Measurements from ENCODE around the gene MTUS2. TPM values are rescaled to one million over a fixed set of nuclear protein-coding genes. Genes with fewer than 3 reads are reported as not detected.

Gene MTUS2
- total and polyA plus RNA-seq, 2 donors (not counting 3 experiments of a cell fraction or from before 2014, with no cell fraction given), result not detected

GRCh38 chr13:29479716-29480492 is 659.8 kb downstream of the MTUS2 start:
- ChIA-PET CTCF (interaction anchor here (1.4 to 2.7 kb wide), 3 partner anchors 8 to 28 kb away, joined by 3 to 8 read pairs (median 4); no protein-coding TSS in a partner anchor), POLR2A (no interaction called here)
- H2AFZ ChIP-seq (ENCODE audit: low read depth, low read length), result no peak overlapping the region
- H3K27ac ChIP-seq (ENCODE audit: insufficient read depth, low read depth, low read length), result no peak overlapping the region
- H3K27me3 ChIP-seq (ENCODE audit: control insufficient read depth in 2 of 2, insufficient read depth in 2 of 2, low read length in 2 of 2), result peaks cover 7 to 9% of the 10 kb centered on the region in 2 experiments
- no peak for DNase-seq (ENCODE audit: low read depth, low spot score)
- no peaks in the 10 kb centered on the region for H3K9me3 ChIP-seq (replicated peaks; ENCODE audit: control insufficient read depth, insufficient read depth, low read length)
- BruUV-seq (replicated peaks), result no TSS peak
- intact Hi-C loops (cut with micrococcal nuclease) (no loop called here), dilution Hi-C loops (cut with MboI; ENCODE audit: extremely low pct_ligation_motif_present, low sequenced_read_pairs) (no loop called here)
- no peaks in the 10 kb centered on the region for H3K4me1 ChIP-seq (ENCODE audit: control insufficient read depth, extremely low read depth, insufficient read depth, low read length)
- no peaks in the 10 kb centered on the region for H3K36me3 ChIP-seq (ENCODE audit: control insufficient read depth in 2 of 2, extremely low read depth in 1 of 2, insufficient read depth in 2 of 2, low read length in 2 of 2)
- H4K20me1 ChIP-seq (replicated peaks; ENCODE audit: control insufficient read depth, extremely low read depth, insufficient read depth, low read length), result no peaks in the 10 kb centered on the region
- H3K4me2 ChIP-seq (ENCODE audit: insufficient read depth, low read length), result no peak overlapping the region
- no peaks in the 10 kb centered on the region for H3K79me2 ChIP-seq (ENCODE audit: control insufficient read depth, insufficient read depth, low read length)
- TF ChIP-seq CTCF (IDR thresholded peaks at IDR 0.05; ENCODE audit: extremely low read depth in 1 of 2, insufficient read depth in 1 of 2, low read depth in 1 of 2, low read length in 2 of 2), result no peak
- no peak for TF ChIP-seq MAX (IDR thresholded peaks at IDR 0.05; ENCODE audit: insufficient read depth, insufficient read length)
- FAIRE-seq, result no peak
- H3K9me1 ChIP-seq (replicated peaks; ENCODE audit: control insufficient read depth, extremely low read depth, insufficient read depth, low read length), result no peaks in the 10 kb centered on the region
- H3K4me3 ChIP-seq (replicated peaks in 1 of 3; ENCODE audit: insufficient read depth in 1 of 3, low read depth in 1 of 3, low read length in 3 of 3), result no peak overlapping the region
- no peak overlapping the region for H3K9ac ChIP-seq (replicated peaks; ENCODE audit: extremely low read depth, insufficient read depth, low read length)

- Histone ChIP-seq H4K20me1 (replicated peaks; ENCODE audit: control insufficient read depth, extremely low read depth, insufficient read depth, low read length) (no peaks in the 10 kb centered on the region), H3K27ac (ENCODE audit: insufficient read depth, low read depth, low read length) (no peak overlapping the region), H3K9me3 (replicated peaks; ENCODE audit: control insufficient read depth, insufficient read depth, low read length) (no peaks in the 10 kb centered on the region), H3K4me1 (ENCODE audit: control insufficient read depth, extremely low read depth, insufficient read depth, low read length) (no peaks in the 10 kb centered on the region), H2AFZ (ENCODE audit: low read depth, low read length) (no peak overlapping the region), H3K9ac (replicated peaks; ENCODE audit: extremely low read depth, insufficient read depth, low read length) (no peak overlapping the region), H3K27me3 (ENCODE audit: control insufficient read depth in 2 of 2, insufficient read depth in 2 of 2, low read length in 2 of 2) (peaks cover 6 to 7% of the 10 kb centered on the region in 2 experiments), H3K9me1 (replicated peaks; ENCODE audit: control insufficient read depth, extremely low read depth, insufficient read depth, low read length) (no peaks in the 10 kb centered on the region), H3K36me3 (ENCODE audit: control insufficient read depth in 2 of 2, extremely low read depth in 1 of 2, insufficient read depth in 2 of 2, low read length in 2 of 2) (no peaks in the 10 kb centered on the region), H3K4me2 (ENCODE audit: insufficient read depth, low read length) (no peak overlapping the region), H3K4me3 (replicated peaks in 1 of 3; ENCODE audit: insufficient read depth in 1 of 3, low read depth in 1 of 3, low read length in 3 of 3) (no peak overlapping the region), H3K79me2 (ENCODE audit: control insufficient read depth, insufficient read depth, low read length) (no peaks in the 10 kb centered on the region)
- CTCF ChIA-PET, result interaction anchor here (1.4 to 2.7 kb wide), 2 partner anchors 9 to 25 kb away, joined by 3 to 8 read pairs; no protein-coding TSS in a partner anchor
- BruUV-seq (replicated peaks), result no TSS peak
- FAIRE-seq (no peak), DNase-seq (ENCODE audit: low read depth, low spot score) (no peak)
- intact Hi-C loops (cut with micrococcal nuclease), result no loop called here
- dilution Hi-C loops (cut with MboI; ENCODE audit: extremely low pct_ligation_motif_present, low sequenced_read_pairs), result no loop called here
- POLR2A ChIA-PET, result no interaction called here
- TF ChIP-seq POLR2A (IDR thresholded peaks at IDR 0.05; ENCODE audit: low read depth, low read length), result no peak
- no peak for TF ChIP-seq MAX (IDR thresholded peaks at IDR 0.05; ENCODE audit: insufficient read depth, insufficient read length)
- TF ChIP-seq GATA2 (IDR thresholded peaks at IDR 0.05; ENCODE audit: insufficient read depth, insufficient read length, low read depth, low read length), result no peak
- TF ChIP-seq EZH2 (IDR thresholded peaks at IDR 0.05; ENCODE audit: borderline replicate concordance, low read depth, low read length, severe bottlenecking), result no peak
- no peak for TF ChIP-seq POLR2AphosphoS5 (IDR thresholded peaks at IDR 0.05; ENCODE audit: insufficient read depth, low read depth, low read length)
- TF ChIP-seq FOS (IDR thresholded peaks at IDR 0.05; ENCODE audit: borderline replicate concordance, insufficient read depth, low read length), result no peak
- no peak for TF ChIP-seq JUN (IDR thresholded peaks at IDR 0.05; ENCODE audit: borderline replicate concordance, insufficient read depth, insufficient read length, low read depth)
- no peak for TF ChIP-seq CTCF (IDR thresholded peaks at IDR 0.05; ENCODE audit: extremely low read depth in 1 of 2, insufficient read depth in 1 of 2, low read depth in 1 of 2, low read length in 2 of 2)
- TF ChIP-seq MYC (IDR thresholded peaks at IDR 0.05; ENCODE audit: low read depth, low read length), result no peak
Observed at GRCh38 chr13:29480893-29481525, 660.9 kb downstream of the MTUS2 start.
